Measurements from ENCODE around the gene FGD5.

FGD5 gene

DNA sequence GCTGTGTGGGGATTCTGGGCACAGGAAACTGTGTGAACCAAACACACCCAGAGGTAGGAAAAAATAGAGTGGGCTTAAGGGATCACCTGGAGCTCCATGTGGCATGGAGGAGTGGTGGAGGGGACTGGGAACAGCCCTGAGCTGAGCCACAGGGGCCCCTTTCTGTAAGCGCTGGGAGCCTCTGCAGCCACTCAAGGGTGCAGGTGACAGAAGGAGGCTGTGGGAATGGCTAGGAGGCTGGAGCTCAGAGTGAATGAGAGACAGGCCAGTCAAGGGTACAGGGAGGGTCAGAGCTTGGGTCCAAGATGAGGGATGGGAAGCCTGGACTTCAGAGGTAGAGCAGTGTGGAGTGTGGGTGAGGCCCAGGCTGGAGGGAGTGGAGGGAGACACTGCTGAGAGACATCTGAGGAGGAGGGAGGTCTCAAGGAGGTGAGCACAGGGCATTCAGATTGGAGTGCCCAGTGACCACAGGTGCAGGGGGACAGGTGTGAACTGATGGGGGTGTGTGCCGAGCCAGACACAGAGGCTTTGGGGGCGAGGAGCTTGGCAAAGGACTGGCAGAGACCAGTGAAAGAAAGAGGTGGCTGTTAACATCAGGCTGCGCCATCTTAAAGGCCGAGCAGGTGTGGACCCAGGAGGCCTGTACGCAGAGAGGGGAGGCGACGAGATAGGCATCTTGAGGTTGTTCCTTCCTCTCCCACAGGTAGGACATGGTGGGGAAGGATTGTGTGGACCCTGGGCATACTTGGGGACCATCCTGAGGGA, 56.8 kb downstream of the FGD5 start:
- DNase-seq (ENCODE audit: low spot score) = no peak

GRCh38 chr3:14876921-14877333, 58.2 kb downstream of the FGD5 start:
- peak; percentile 71 for DNase-seq (ENCODE audit: low spot score)

DNA sequence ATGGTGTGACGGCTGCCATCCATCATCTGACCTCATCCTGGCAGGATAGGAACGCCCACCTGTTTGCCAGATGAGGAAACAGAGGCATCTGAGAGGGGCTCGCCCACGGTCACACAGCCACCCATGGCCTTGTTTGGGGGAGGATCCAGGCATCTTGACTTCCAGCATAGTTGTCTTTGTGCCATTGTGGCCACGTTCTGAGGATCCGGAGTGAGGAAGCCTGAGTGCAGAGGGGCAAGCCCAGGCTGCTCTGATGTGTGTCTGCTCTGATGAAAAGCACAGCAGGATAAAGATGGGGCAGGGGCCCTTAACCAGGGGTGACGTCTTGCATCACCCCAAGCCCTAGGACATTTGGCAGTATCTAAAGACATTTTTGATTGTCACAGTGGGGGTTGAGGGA, 58.7 kb downstream of the FGD5 start:
- no peak for DNase-seq (ENCODE audit: low spot score)

- DNase-seq (ENCODE audit: low spot score) = no peak
These were observed 60.6 kb downstream of the FGD5 start for GRCh38 chr3:14879211-14879874.

GRCh38 chr3:14880447-14881106, 61.8 kb downstream of the FGD5 start:
- no peak for DNase-seq (ENCODE audit: low spot score)

DNA sequence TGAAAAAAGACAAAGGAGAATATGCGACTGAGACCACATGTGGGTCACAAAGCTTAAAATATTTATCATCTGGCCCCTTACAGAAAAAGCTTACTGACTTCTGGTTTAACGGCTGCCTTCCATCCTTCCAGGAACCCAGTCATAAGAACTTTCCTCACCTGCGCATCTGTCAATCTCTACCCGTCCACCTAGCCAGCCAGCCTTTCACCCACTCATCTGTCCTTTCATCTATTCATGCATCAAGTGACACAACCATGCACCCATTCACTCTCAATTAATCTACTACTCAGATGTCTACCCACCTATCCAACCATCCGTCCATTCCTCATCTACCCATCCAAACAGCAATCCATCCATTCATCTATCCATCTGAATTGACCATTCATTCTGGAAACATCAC, 64.5 kb downstream of the FGD5 start:
- DNase-seq (ENCODE audit: low spot score) = no peak

DNA sequence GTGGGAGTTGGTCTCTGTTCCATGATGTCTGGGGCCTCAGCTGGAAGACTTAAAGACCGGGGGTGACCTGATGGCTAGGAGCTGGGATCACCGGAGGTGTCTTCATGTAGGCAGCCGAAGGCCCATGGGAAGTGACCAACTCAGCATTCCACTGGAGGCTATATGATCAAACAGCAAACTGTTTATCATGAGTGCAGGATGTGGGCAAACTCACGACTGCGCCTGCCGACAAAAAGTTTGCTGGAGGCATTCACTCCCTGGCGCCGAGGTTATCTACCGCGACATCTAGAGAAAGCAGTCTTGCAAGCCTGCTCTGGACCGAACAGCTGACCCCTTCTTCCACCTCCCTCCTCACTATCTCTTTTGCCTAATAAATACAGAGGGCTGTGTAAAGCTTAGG, 65.9 kb downstream of the FGD5 start:
- no peak for DNase-seq (ENCODE audit: low spot score)

DNA sequence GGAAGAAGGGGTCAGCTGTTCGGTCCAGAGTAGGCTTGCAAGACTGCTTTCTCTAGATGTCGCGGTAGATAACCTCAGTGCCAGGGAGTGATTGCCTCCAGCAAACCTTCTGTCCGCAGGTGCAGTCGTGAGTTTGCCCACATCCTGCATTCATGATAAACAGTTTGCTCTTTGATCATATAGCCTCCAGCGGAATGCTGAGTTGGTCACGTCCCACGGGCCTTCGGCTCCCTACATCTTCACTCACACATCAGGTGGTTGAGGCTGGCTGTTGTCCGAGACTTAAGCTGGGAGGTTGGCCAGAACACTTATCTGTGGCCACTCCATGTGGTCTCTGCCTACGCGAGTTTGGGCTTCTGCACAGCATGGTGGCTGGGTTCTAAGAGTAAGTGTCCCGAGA, 66.5 kb downstream of the FGD5 start:
- DNase-seq (ENCODE audit: low spot score) = no peak

GRCh38 chr3:14886101-14886500, 67.3 kb downstream of the FGD5 start:
- no peak for DNase-seq (ENCODE audit: low spot score)

DNA sequence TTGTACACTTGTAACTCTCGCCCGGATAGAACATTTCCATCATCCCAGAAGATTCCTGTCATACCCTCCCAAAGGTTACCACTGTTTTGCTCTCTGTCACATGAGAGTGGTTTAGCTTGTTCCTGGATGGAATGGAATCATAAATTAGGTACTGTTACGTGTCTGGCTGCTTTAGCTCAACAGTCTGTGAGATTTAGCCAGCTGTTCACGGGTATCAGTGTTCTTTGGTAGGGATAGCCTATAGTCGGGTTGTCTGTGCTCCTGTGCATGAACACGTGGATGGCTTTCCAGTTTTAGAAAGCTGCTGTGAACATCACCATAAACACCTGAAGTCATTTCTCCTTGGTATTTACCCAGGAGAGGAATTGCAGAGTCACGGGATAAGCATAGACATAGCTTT, 70.4 kb downstream of the FGD5 start:
- DNase-seq (ENCODE audit: low spot score) = no peak

GRCh38 chr3:14889943-14890342, 71.2 kb downstream of the FGD5 start:
- DNase-seq (ENCODE audit: low spot score) = no peak

DNA sequence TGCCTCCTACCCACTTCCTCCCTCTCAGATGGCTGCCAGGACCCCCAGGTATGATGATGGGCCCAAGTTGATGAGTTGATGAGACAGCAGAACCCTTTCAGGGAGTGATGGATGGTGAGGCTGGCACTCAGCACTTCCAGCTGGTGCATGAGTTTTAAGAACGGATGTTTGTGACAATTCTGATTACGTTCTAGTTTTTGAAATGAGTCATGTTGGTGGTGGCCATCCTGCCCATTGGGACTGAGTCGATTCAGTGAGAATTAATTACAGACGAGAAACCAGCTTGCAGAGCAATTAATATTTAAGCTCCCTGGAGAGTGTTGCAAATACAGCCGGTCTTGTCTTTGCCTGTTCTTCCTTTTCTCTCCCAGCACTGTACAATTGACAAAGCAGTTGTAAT, 71.7 kb downstream of the FGD5 start:
- DNase-seq (ENCODE audit: low spot score) = peak; percentile 40

DNA sequence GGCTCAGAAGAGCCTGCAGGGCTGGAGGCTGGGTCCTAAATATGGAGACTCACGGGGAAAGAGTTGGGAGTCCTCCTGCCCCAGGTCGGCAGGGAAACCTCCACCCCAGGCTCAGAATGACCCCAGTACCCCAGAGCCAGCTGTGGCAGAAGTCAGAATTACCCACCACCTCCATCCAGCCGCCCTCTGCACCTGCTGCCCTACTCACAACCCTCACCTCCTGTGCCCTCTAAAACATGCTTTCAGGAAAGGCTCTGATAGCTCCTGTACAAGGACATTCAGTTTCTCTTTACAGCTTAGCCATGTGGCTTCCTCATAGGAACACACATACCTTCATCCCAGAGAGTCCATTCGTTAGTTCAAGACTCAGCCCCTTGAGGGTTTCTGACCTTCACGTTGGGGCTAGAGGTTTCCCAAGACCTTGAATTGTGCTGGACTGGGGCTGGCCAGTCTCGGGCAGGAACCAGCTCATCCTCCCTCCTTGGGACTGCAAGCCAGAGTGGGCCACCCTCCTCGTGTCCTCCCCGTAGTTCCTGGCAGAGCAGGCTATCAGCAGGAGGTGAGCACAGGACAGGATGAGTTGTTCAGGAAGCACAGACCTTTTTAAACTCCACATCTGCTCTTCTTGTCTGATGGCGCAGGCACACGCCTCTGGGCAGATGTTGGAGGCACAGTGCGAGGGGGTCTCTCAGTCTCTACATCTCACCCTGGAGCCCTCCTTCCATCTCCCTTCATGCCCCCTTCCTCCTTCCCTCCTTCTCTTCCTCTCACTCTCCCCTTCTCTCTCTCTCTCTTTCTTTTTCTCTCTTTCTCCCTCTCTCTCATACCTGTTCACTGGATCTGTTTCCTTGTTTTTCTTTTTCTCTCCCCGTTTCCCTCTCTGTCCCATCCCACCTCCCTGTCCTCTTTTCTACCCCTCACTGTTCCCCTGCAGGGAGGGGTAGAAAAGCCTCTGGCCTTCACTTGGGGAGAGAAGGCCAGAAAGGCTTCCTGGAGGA, 72.7 kb downstream of the FGD5 start:
- no peak for DNase-seq (ENCODE audit: low spot score)

DNA sequence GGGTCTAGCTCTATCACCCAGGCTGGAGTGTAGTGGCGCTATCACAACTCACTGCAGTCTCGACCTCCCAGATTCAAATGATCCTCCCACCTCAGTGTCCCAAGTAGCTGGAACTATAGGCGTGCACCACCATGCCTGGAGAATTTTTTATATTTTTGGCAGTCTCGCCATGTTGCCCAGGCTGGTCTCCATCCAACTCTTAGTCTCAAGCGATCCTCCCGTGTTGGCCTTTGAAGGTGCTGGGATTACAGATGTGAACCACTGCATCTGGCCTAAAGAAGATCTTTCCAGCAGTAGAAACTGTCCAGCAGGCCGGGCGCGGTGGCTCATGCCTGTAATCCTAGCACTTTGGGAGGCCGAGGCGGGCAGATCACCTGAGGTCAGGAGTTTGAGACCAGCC, 73.5 kb downstream of the FGD5 start:
- DNase-seq (ENCODE audit: low spot score) = no peak

DNA sequence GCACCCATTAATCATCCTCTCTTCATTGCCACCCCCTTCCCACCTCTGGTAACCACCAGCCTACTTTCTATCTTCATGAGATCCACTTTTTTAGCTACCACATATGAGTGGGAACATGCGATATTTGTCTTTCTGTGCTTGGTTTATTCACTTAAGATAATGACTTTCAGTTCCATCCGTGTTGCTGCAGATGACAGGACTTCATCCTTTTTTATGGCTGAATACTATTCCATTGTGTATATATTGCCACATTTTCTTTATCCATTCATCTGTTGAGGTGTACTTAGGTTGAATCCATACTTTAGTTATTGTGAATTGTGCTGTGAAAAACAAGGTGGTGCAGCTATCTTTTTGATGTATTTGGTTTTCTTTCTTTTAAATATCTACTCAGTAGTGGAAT, 75.3 kb downstream of the FGD5 start:
- no peak for DNase-seq (ENCODE audit: low spot score)

GRCh38 chr3:14897266-14897665, 78.5 kb downstream of the FGD5 start:
- no peak for DNase-seq (ENCODE audit: low spot score)

DNA sequence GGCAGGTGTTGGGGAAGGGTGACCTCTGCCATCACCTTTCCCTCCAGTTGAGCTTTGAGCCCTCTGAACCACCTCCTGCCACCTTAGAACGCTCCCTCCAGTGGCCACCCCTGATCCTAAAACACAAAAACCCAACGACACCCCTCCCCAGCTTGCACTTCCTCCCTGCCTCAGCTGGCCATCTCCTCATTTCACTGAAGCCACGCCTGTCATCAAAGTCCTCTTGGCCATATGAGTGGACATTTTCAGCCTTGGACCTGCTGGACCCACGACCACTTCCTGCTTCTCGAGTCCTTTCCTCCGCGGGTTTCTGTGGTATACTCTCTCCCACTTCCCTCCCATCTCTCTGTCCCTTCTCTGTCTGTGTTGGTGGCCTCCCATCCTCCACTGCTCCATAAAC, 80.2 kb downstream of the FGD5 start:
- no peak for DNase-seq (ENCODE audit: low spot score)

DNA sequence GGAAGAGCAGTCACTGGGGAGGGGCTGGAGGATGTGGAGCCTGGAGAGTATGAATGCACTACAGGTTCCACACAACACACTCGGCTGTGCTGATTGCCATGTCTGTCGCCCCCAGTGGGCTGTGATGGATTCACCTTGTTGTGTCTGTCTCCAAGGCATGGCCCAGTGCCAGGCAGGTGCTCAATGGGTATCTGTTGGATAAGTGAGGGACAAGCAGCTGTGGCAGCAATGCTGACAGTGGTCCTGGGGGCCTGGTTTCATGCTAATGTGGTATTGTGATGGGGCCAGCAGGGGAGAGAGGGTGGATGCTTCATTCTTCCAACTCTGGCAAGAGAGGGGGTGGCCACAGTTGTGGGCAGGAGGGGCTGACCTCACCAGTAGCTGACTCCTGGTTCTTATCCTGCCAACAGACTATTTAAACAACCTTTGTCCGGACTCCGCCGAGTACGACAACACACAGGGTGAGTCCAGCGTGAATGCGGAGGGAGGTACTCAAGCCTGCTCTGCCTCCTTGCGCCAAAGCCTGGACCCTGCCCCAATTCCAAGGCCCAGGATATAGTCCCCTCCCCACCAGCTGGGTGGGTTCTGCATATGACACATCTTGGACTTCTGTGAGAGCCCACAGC, 81.3 kb downstream of the FGD5 start:
- DNase-seq (ENCODE audit: low spot score) = no peak

GRCh38 chr3:14900881-14901873, 82.4 kb downstream of the FGD5 start:
- DNase-seq (ENCODE audit: low spot score) = no peak

DNA sequence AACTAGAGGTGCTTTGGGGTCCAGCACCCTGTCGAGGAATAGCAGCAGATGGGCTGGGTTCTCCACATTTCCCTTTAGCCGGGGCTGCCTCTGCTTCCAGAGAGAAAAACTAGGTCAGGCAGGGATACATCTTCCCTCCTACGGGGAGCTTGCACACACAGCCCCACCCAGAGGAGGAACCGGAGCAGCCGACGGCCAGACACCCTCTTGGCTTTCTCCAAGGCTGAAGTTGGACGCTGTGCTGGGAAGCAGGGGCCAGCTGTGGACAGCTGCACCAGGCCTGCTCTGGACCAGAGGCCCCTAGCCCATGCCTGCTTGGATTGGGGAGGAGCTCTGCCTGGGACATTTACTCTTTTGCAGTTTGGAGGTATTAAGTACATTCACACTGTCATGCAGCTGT, 84.0 kb downstream of the FGD5 start:
- DNase-seq (ENCODE audit: low spot score) = peak; percentile 56

All from AG20443 (cell line).